HCT116 (cell line): Measurements from ENCODE around the gene MATR3. TPM values are rescaled to one million over a fixed set of nuclear protein-coding genes. Genes with fewer than 3 reads are reported as not detected.

ENCODE experiments used
- ATAC-seq: fragments of 200-7000 bp; cut with Tn5 transposase; 2 replicates; pipeline ENCODE4 v1.9.1; 2020; ENCODE audit warnings: mild to moderate bottlenecking, moderate library complexity
- BruUV-seq: library from RNA; stranded (reverse); fragments of 400-500 nt; replicated peaks from 2 replicates; lab custom pipeline; 2021; lab: Mats Ljungman, UMichigan
- CTCF ChIA-PET: fragments of 300-600 bp; sonication (Branson Sonifier 250); formaldehyde crosslinking; loops from one replicate; lab custom pipeline; 2021; ENCODE audit warnings: antibody characterized with exemption; lab: Charles Lee
- POLR2A ChIA-PET: fragments of 300-600, 350-600 bp; sonication (Branson Sonifier 250); formaldehyde crosslinking; loops from one replicate; lab custom pipeline; 2021; ENCODE audit warnings: antibody characterized with exemption; lab: Charles Lee
- RAD21 ChIA-PET, 2 experiments: fragments of 300-600 bp; sonication (Branson Sonifier 250); formaldehyde crosslinking; loops; one replicate each; lab custom pipeline; 2023; ENCODE audit warnings: low total read pairs in 2 of 2; ENCODE audit not compliant: uncharacterized antibody in 2 of 2, unreplicated experiment in 2 of 2, low non-redundant PET in 1 of 2; lab: Charles Lee
- DNase-seq: peaks from one replicate; pipeline ENCODE4 v3.0.0-alpha.2; 2010; ENCODE audit warnings: low read depth, low spot score
- H2AFZ ChIP-seq: fragments of 200-600 bp; shearing (Covaris generic), sonication (generic); 2 replicates; pipeline ENCODE4 v1.6.1; 2017; ENCODE audit warnings: low read depth, mixed run types, mixed read lengths, antibody characterized with exemption, low read length; ENCODE audit not compliant: poor library complexity, severe bottlenecking
- H3K27ac ChIP-seq: 2 replicates; pipeline ENCODE4 v1.5.1; 2012; ENCODE audit warnings: low read depth, low read length
- H3K27me3 ChIP-seq: fragments of 200-600 bp; sonication (generic); 2 replicates; pipeline ENCODE4 v1.6.1; 2016; ENCODE audit warnings: mixed run types, low read length, mixed read lengths; ENCODE audit not compliant: insufficient read depth
- H3K36me3 ChIP-seq, 2 experiments: fragments of 200-500 bp in 1 of 2; fragments of 200-600 bp in 1 of 2; sonication (Bioruptor generic) in 1 of 2; sonication (generic) in 1 of 2; 2 replicates each; pipeline versions ENCODE4 v1.5.1 to v1.6.1; 2014 to 2016; ENCODE audit warnings: low read length in 2 of 2, inconsistent platforms in 1 of 2, mixed read lengths in 1 of 2, mixed run types in 1 of 2; ENCODE audit not compliant: insufficient read depth in 2 of 2, control insufficient read depth in 1 of 2
- H3K4me1 ChIP-seq, 2 experiments: fragments of 200-600 bp in 1 of 2; sonication (generic) in 1 of 2; 2 replicates each; pipeline versions ENCODE4 v1.5.1 to v1.6.1; 2012 to 2017; ENCODE audit warnings: low read length in 2 of 2, inconsistent platforms in 1 of 2, mild to moderate bottlenecking in 1 of 2, mixed read lengths in 1 of 2, mixed run types in 1 of 2, moderate library complexity in 1 of 2; ENCODE audit not compliant: insufficient read depth in 2 of 2, control insufficient read depth in 1 of 2
- H3K4me2 ChIP-seq: fragments of 200-600 bp; sonication (generic); 2 replicates; pipeline ENCODE4 v1.6.1; 2017; ENCODE audit warnings: mixed run types, low read length, mixed read lengths
- H3K4me3 ChIP-seq, 2 experiments: fragments of 200-600 bp in 1 of 2; sonication (generic) in 1 of 2; replicated peaks in 1 of 2; 2 replicates each; pipeline ENCODE4 v1.5.1; 2011 to 2016; ENCODE audit warnings: low read length in 2 of 2, control low read depth in 1 of 2, low read depth in 1 of 2, mild to moderate bottlenecking in 1 of 2, mixed read lengths in 1 of 2, mixed run types in 1 of 2
- H3K79me2 ChIP-seq: fragments of 200-600 bp; sonication (generic); 2 replicates; pipeline ENCODE4 v1.6.1; 2017; ENCODE audit warnings: mild to moderate bottlenecking, mixed run types, low read length, moderate library complexity, mixed read lengths; ENCODE audit not compliant: insufficient read depth
- H3K9ac ChIP-seq: fragments of 200-600 bp; sonication (generic); 2 replicates; pipeline ENCODE4 v1.6.1; 2016; ENCODE audit warnings: low read length, mixed read lengths
- H3K9me2 ChIP-seq: fragments of 200-600 bp; sonication (generic), shearing (Covaris generic); 2 replicates; pipeline ENCODE4 v1.6.1; 2017; ENCODE audit warnings: mixed run types, mild to moderate bottlenecking, moderate library complexity; ENCODE audit not compliant: insufficient read depth
- H3K9me3 ChIP-seq, 2 experiments: fragments of 200-500 bp in 1 of 2; fragments of 200-600 bp in 1 of 2; sonication (Bioruptor generic) in 1 of 2; sonication (generic) in 1 of 2; 2 replicates each; pipeline ENCODE4 v1.6.1; 2014 to 2017; ENCODE audit warnings: low read length in 2 of 2, mixed read lengths in 2 of 2, inconsistent platforms in 1 of 2, low read depth in 1 of 2, mild to moderate bottlenecking in 1 of 2, mixed run types in 1 of 2, moderate library complexity in 1 of 2; ENCODE audit not compliant: control insufficient read depth in 1 of 2, insufficient read depth in 1 of 2
- H4K20me1 ChIP-seq: fragments of 200-600 bp; sonication (generic), shearing (Covaris generic); 2 replicates; pipeline ENCODE4 v1.6.1; 2017; ENCODE audit warnings: mixed run types, mild to moderate bottlenecking, moderate library complexity; ENCODE audit not compliant: insufficient read depth
- ELF1 ChIP-seq: IDR thresholded peaks from 2 replicates; pipeline ENCODE4 v1.6.1; 2012; ENCODE audit warnings: low read depth, borderline replicate concordance
- EZH2phosphoT487 ChIP-seq: fragments of 200-600 bp; IDR thresholded peaks from 2 replicates; pipeline ENCODE4 v1.6.1; 2018; ENCODE audit warnings: antibody characterized with exemption, borderline replicate concordance
- JUND ChIP-seq: IDR thresholded peaks from 2 replicates; pipeline ENCODE4 v1.6.1; 2012
- POLR2A ChIP-seq: IDR thresholded peaks from 2 replicates; pipeline ENCODE4 v1.7.0; 2011; ENCODE audit warnings: borderline replicate concordance; ENCODE audit not compliant: insufficient read depth, insufficient read length; ENCODE audit errors: extremely low read depth
- POLR2AphosphoS5 ChIP-seq: IDR thresholded peaks from 2 replicates; pipeline ENCODE4 v1.6.1; 2011; ENCODE audit warnings: mild to moderate bottlenecking, low read depth, low read length, moderate library complexity
- REST ChIP-seq: IDR thresholded peaks from 2 replicates; pipeline ENCODE4 v1.6.1; 2012; ENCODE audit warnings: low read depth
- SRF ChIP-seq: IDR thresholded peaks from 2 replicates; pipeline ENCODE4 v1.6.1; 2012; ENCODE audit warnings: low read depth
- YY1 ChIP-seq: IDR thresholded peaks from 2 replicates; pipeline ENCODE4 v1.6.1; 2011; ENCODE audit warnings: low read length, low read depth, moderate library complexity, mild to moderate bottlenecking; ENCODE audit not compliant: insufficient replicate concordance; ENCODE audit errors: extremely low read depth
- ZBTB33 ChIP-seq: IDR thresholded peaks from 2 replicates; pipeline ENCODE4 v1.6.1; 2011; ENCODE audit warnings: mild to moderate bottlenecking, low read length, moderate library complexity; ENCODE audit not compliant: insufficient replicate concordance; ENCODE audit errors: extremely low read depth
- ZFX ChIP-seq: fragments of 450-650 bp; IDR thresholded peaks from 2 replicates; pipeline ENCODE4 v1.6.1; 2017
- intact Hi-C: fragments of 100-400 bp; cut with micrococcal nuclease; formaldehyde crosslinking; loops from 2 replicates; pipeline ENCODE4 v1.10.0; 2022
- total RNA-seq: library from RNA; stranded (reverse); gene quantifications from one replicate; pipeline ENCODE4 v1.2.1, GENCODE V29; 2021; ENCODE audit not compliant: unreplicated experiment

MATR3 gene
- total RNA-seq, 1 experiment from 2014 or later: 123 TPM

GRCh38 chr5:139273572-139274289 lies 19.8 kb upstream of the MATR3 start:
- TF ChIP-seq YY1: peak; percentile 58
- TF ChIP-seq SRF: no peak
- no peak for TF ChIP-seq ELF1
- no peak for TF ChIP-seq JUND
- peak; percentile 67 for TF ChIP-seq ZBTB33
- no peak for TF ChIP-seq EZH2phosphoT487
- TF ChIP-seq POLR2AphosphoS5: peak; percentile 96
- peak; percentile 95 for TF ChIP-seq POLR2A
- TF ChIP-seq REST: no peak
- peak; percentile 42; the same call in 1 of the 2 replicates for TF ChIP-seq ZFX
- no peaks in the 10 kb centered on the region for H3K27me3 ChIP-seq
- H3K9ac ChIP-seq: peak overlapping the region; percentile 95
- no peaks in the 10 kb centered on the region for H3K9me3 ChIP-seq
- peak overlapping the region; percentile 87 to 89 for H3K4me3 ChIP-seq
- RAD21 ChIA-PET: no interaction called here
- H3K79me2 ChIP-seq: peaks cover 49% of the 10 kb centered on the region
- BruUV-seq: TSS peak; percentile 90
- no peaks in the 10 kb centered on the region for H3K9me2 ChIP-seq
- intact Hi-C loops: loop anchor here (2.0 kb wide), 1 partner anchor 119 kb away; no protein-coding TSS in a partner anchor
- peak overlapping the region; percentile 86 for H3K27ac ChIP-seq
- CTCF ChIA-PET: interaction anchor here (1.0 to 2.1 kb wide), 2 partner anchors 23 to 95 kb away, joined by 3 to 6 read pairs; no protein-coding TSS in a partner anchor
- POLR2A ChIA-PET: interaction anchor here (0.7 to 2.9 kb wide), 8 partner anchors 11 to 808 kb away, joined by 3 to 20 read pairs (median 4); partner anchors contain the start of genes EGR1, MATR3 and PAIP2
- peaks cover 44 to 68% of the 10 kb centered on the region in 2 experiments for H3K4me1 ChIP-seq
- ATAC-seq (peak; percentile 76), DNase-seq (peak; percentile 74)
- peaks cover 19 to 41% of the 10 kb centered on the region in 2 experiments for H3K36me3 ChIP-seq
- H4K20me1 ChIP-seq: peaks cover 8% of the 10 kb centered on the region; the same call in 1 of the 2 replicates
- H3K4me2 ChIP-seq: peak overlapping the region; percentile 95
- H2AFZ ChIP-seq: peak overlapping the region; percentile 41
